SU-DHL-6 (cell line): ENCODE data around the gene PATZ1.

Experiments used
- H2AFZ ChIP-seq: fragments of 200-600 bp; sonication (generic); 2 replicates; pipeline ENCODE4 v1.6.1; 2014; ENCODE audit warnings: low read depth, mild to moderate bottlenecking, moderate library complexity, mixed read lengths, antibody characterized with exemption, low read length; ENCODE audit not compliant: severe bottlenecking
- H3F3A ChIP-seq: fragments of 200-600 bp; shearing (Covaris generic); 2 replicates; pipeline ENCODE4 v1.6.0; 2016; ENCODE audit warnings: antibody characterized with exemption, mild to moderate bottlenecking; ENCODE audit not compliant: insufficient read depth
- H3K27ac ChIP-seq: fragments of 200-600 bp; sonication (generic); 2 replicates; pipeline ENCODE4 v1.5.1; 2016; ENCODE audit warnings: low read depth, mild to moderate bottlenecking, low read length, moderate library complexity, mixed read lengths
- H3K27me3 ChIP-seq: fragments of 200-600 bp; sonication (generic), shearing (Covaris generic); 2 replicates; pipeline ENCODE4 v1.6.0; 2014; ENCODE audit warnings: mild to moderate bottlenecking, low read length
- H3K36me3 ChIP-seq: fragments of 200-600 bp; sonication (generic); 2 replicates; pipeline ENCODE4 v1.6.1; 2014; ENCODE audit warnings: mild to moderate bottlenecking, low read length, mixed read lengths
- H3K4me2 ChIP-seq: fragments of 300-600, 200-600 bp; shearing (Covaris generic), sonication (generic); 2 replicates; pipeline ENCODE4 v1.6.0; 2014; ENCODE audit warnings: low read length, low read depth, mild to moderate bottlenecking; ENCODE audit not compliant: poor library complexity, severe bottlenecking
- H3K4me3 ChIP-seq: fragments of 200-600 bp; sonication (generic); 2 replicates; pipeline ENCODE4 v1.5.1; 2014; ENCODE audit warnings: antibody characterized with exemption, low read length, mild to moderate bottlenecking, mixed read lengths; ENCODE audit not compliant: insufficient read depth, poor library complexity, severe bottlenecking
- H3K79me2 ChIP-seq: fragments of 200-600 bp; sonication (generic); 2 replicates; pipeline ENCODE4 v1.6.1; 2014; ENCODE audit warnings: mild to moderate bottlenecking, low read length, moderate library complexity; ENCODE audit not compliant: insufficient read depth
- H3K9ac ChIP-seq: fragments of 200-600 bp; sonication (generic); 2 replicates; pipeline ENCODE4 v1.7.0; 2014; ENCODE audit warnings: mild to moderate bottlenecking, low read length
- H3K9me2 ChIP-seq: fragments of 200-600 bp; sonication (generic); replicated peaks from 2 replicates; pipeline ENCODE4 v1.6.1; 2014; ENCODE audit warnings: low read length; ENCODE audit not compliant: insufficient read depth
- H3K9me3 ChIP-seq: fragments of 200-600 bp; sonication (generic); 2 replicates; pipeline ENCODE4 v1.6.1; 2014; ENCODE audit warnings: low read length, mixed read lengths; ENCODE audit not compliant: insufficient read depth
- H4K20me1 ChIP-seq: fragments of 200-600 bp; sonication (generic); 2 replicates; pipeline ENCODE4 v1.6.1; 2014; ENCODE audit warnings: low read depth, mild to moderate bottlenecking, antibody characterized with exemption, low read length, moderate library complexity, mixed read lengths
- EZH2phosphoT487 ChIP-seq: fragments of 200-600 bp; sonication (generic), shearing (Covaris generic); conservative IDR thresholded peaks from 2 replicates; pipeline ENCODE4 v1.6.1; 2018; ENCODE audit warnings: mild to moderate bottlenecking, antibody characterized with exemption, low read length, moderate library complexity, mixed read lengths
- TF ChIP-seq, protein P1 (sequence below): fragments of 200-600 bp; sonication (generic); IDR thresholded peaks from one replicate; pipeline ENCODE4 v1.5.1; 2017; ENCODE audit warnings: antibody characterized with exemption, mild to moderate bottlenecking, low read length, moderate library complexity; ENCODE audit not compliant: insufficient read depth, poor library complexity, severe bottlenecking

Gene PATZ1

DNA sequence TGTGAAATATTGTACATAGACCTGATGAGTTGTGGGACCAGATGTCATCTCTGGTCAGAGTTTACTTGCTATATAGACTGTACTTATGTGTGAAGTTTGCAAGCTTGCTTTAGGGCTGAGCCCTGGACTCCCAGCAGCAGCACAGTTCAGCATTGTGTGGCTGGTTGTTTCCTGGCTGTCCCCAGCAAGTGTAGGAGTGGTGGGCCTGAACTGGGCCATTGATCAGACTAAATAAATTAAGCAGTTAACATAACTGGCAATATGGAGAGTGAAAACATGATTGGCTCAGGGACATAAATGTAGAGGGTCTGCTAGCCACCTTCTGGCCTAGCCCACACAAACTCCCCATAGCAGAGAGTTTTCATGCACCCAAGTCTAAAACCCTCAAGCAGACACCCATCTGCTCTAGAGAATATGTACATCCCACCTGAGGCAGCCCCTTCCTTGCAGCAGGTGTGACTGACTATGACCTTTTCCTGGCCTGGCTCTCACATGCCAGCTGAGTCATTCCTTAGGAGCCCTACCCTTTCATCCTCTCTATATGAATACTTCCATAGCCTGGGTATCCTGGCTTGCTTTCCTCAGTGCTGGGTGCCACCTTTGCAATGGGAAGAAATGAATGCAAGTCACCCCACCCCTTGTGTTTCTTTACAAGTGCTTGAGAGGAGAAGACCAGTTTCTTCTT is 66.2 kb downstream of the PATZ1 start:
- H3K9ac ChIP-seq, result no peak overlapping the region
- no peaks in the 10 kb centered on the region for H3K79me2 ChIP-seq
- no peak overlapping the region for H3K4me2 ChIP-seq
- H3F3A ChIP-seq, result no peaks in the 10 kb centered on the region
- no peak overlapping the region for H3K27ac ChIP-seq
- no peaks in the 10 kb centered on the region for H3K36me3 ChIP-seq
- no peaks in the 10 kb centered on the region for H4K20me1 ChIP-seq
- no peaks in the 10 kb centered on the region for H3K9me3 ChIP-seq
- no peak for TF ChIP-seq EZH2phosphoT487
- TF ChIP-seq, protein P1, sequence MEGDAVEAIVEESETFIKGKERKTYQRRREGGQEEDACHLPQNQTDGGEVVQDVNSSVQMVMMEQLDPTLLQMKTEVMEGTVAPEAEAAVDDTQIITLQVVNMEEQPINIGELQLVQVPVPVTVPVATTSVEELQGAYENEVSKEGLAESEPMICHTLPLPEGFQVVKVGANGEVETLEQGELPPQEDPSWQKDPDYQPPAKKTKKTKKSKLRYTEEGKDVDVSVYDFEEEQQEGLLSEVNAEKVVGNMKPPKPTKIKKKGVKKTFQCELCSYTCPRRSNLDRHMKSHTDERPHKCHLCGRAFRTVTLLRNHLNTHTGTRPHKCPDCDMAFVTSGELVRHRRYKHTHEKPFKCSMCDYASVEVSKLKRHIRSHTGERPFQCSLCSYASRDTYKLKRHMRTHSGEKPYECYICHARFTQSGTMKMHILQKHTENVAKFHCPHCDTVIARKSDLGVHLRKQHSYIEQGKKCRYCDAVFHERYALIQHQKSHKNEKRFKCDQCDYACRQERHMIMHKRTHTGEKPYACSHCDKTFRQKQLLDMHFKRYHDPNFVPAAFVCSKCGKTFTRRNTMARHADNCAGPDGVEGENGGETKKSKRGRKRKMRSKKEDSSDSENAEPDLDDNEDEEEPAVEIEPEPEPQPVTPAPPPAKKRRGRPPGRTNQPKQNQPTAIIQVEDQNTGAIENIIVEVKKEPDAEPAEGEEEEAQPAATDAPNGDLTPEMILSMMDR, result no peak
- no peaks in the 10 kb centered on the region for H3K27me3 ChIP-seq
- no peaks in the 10 kb centered on the region for H3K9me2 ChIP-seq
- H2AFZ ChIP-seq, result no peak overlapping the region
- no peak overlapping the region for H3K4me3 ChIP-seq

DNA sequence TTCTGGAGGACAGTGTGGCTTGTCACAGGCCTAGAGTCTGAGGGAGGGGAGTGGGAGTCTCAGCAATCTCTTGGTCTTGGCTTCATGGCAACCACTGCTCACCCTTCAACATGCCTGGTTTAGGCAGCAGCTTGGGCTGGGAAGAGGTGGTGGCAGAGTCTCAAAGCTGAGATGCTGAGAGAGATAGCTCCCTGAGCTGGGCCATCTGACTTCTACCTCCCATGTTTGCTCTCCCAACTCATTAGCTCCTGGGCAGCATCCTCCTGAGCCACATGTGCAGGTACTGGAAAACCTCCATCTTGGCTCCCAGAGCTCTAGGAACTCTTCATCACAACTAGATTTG is 66.8 kb downstream of the PATZ1 start:
- TF ChIP-seq EZH2phosphoT487, result no peak
- TF ChIP-seq, protein P1, result no peak
- no peaks in the 10 kb centered on the region for H3K9me2 ChIP-seq
- H3K36me3 ChIP-seq, result no peaks in the 10 kb centered on the region
- H3F3A ChIP-seq, result no peaks in the 10 kb centered on the region
- no peaks in the 10 kb centered on the region for H3K27me3 ChIP-seq
- H2AFZ ChIP-seq, result no peak overlapping the region
- H3K27ac ChIP-seq, result no peak overlapping the region
- no peaks in the 10 kb centered on the region for H4K20me1 ChIP-seq
- no peaks in the 10 kb centered on the region for H3K9me3 ChIP-seq
- H3K79me2 ChIP-seq, result no peaks in the 10 kb centered on the region
- H3K4me3 ChIP-seq, result no peak overlapping the region
- no peak overlapping the region for H3K9ac ChIP-seq
- no peak overlapping the region for H3K4me2 ChIP-seq

DNA sequence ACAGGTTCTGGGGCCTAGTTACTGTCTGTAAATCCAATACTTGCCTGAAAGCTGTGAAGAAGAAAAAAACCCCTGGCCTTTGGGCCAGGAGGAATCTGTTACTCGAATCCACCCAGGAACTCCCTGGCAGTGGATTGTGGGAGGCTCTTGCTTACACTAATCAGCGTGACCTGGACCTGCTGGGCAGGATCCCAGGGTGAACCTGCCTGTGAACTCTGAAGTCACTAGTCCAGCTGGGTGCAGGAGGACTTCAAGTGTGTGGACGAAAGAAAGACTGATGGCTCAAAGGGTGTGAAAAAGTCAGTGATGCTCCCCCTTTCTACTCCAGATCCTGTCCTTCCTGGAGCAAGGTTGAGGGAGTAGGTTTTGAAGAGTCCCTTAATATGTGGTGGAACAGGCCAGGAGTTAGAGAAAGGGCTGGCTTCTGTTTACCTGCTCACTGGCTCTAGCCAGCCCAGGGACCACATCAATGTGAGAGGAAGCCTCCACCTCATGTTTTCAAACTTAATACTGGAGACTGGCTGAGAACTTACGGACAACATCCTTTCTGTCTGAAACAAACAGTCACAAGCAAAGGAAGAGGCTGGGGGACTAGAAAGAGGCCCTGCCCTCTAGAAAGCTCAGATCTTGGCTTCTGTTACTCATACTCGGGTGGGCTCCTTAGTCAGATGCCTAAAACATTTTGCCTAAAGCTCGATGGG is 67.4 kb downstream of the PATZ1 start:
- no peak overlapping the region for H2AFZ ChIP-seq
- H3K36me3 ChIP-seq, result no peaks in the 10 kb centered on the region
- H3K4me2 ChIP-seq, result no peak overlapping the region
- no peaks in the 10 kb centered on the region for H3F3A ChIP-seq
- H3K9ac ChIP-seq, result no peak overlapping the region
- H3K27me3 ChIP-seq, result no peaks in the 10 kb centered on the region
- H3K27ac ChIP-seq, result no peak overlapping the region
- no peaks in the 10 kb centered on the region for H3K9me2 ChIP-seq
- H3K4me3 ChIP-seq, result no peak overlapping the region
- H3K9me3 ChIP-seq, result no peaks in the 10 kb centered on the region
- no peaks in the 10 kb centered on the region for H3K79me2 ChIP-seq
- no peaks in the 10 kb centered on the region for H4K20me1 ChIP-seq
- TF ChIP-seq EZH2phosphoT487, result no peak
- TF ChIP-seq, protein P1, result no peak
